Esophagus muscularis mucosa (tissue), 4 donors: ENCODE results near the gene NRG2.

Experiments used
- CTCF ChIP-seq, 3 experiments: fragments of 200-600 bp in 2 of 3; fragments of 450-650 bp in 1 of 3; sonication (generic) in 2 of 3; IDR thresholded peaks; one replicate each; pipeline ENCODE4 v1.5.1; 2017 to 2019; ENCODE audit warnings: antibody characterized with exemption in 3 of 3, mild to moderate bottlenecking in 2 of 3, moderate library complexity in 1 of 3
- EP300 ChIP-seq: sonication (generic); formaldehyde crosslinking; IDR thresholded peaks from one replicate; pipeline ENCODE4 v1.6.1; 2017; ENCODE audit warnings: antibody characterized with exemption
- POLR2AphosphoS5 ChIP-seq, 2 donors: sonication (generic); formaldehyde crosslinking; IDR thresholded peaks; one replicate each; pipeline ENCODE4 v1.6.1; 2017; ENCODE audit warnings: antibody characterized with exemption in 2 of 2

GRCh38 chr5:139797335-139797734 is 245.8 kb downstream of the NRG2 start:
- no peak for TF ChIP-seq CTCF (IDR thresholded peaks at IDR 0.05)
- no peak for TF ChIP-seq POLR2AphosphoS5 (IDR thresholded peaks at IDR 0.05)
- no peak for TF ChIP-seq EP300
